Gastroesophageal sphincter (tissue), 4 donors: ENCODE results near the gene YY1. TPM values are rescaled to one million over a fixed set of nuclear protein-coding genes. Genes with fewer than 3 reads are reported as not detected.

Source experiments
- ATAC-seq: fragments of 150-250 bp; one replicate; pipeline ENCODE4 v1.9.1; 2016; ENCODE audit warnings: mild to moderate bottlenecking, moderate library complexity
- H3K27ac ChIP-seq, 4 donors: fragments of 200-600 bp; sonication (generic) in 3 of 4; 1 replicate in 3 of 4; 2 replicates in 1 of 4; pipeline ENCODE4 v1.5.1; 2016 to 2019
- H3K27me3 ChIP-seq: fragments of 200-600 bp; sonication (generic); one replicate; pipeline ENCODE4 v1.5.1; 2019
- H3K36me3 ChIP-seq, 2 donors: fragments of 200-600 bp; sonication (generic); one replicate each; pipeline ENCODE4 v1.5.1; 2019; ENCODE audit warnings: control low read depth in 1 of 2
- H3K4me1 ChIP-seq, 3 donors: fragments of 200-600 bp; sonication (generic); 1 replicate in 2 of 3; 2 replicates in 1 of 3; pipeline ENCODE4 v1.5.1; 2016 to 2019; ENCODE audit warnings: control low read depth in 2 of 3
- H3K4me3 ChIP-seq, 2 donors: fragments of 200-600 bp; sonication (generic); one replicate each; pipeline ENCODE4 v1.5.1; 2019; ENCODE audit warnings: mild to moderate bottlenecking in 1 of 2, moderate library complexity in 1 of 2
- H3K9me3 ChIP-seq, 3 donors: fragments of 200-600 bp; sonication (generic); one replicate each; pipeline ENCODE4 v1.5.1; 2017 to 2019; ENCODE audit warnings: control low read depth in 2 of 3
- EP300 ChIP-seq: sonication (generic); formaldehyde crosslinking; IDR thresholded peaks from one replicate; pipeline ENCODE4 v1.6.1; 2017; ENCODE audit warnings: antibody characterized with exemption, mild to moderate bottlenecking
- POLR2A ChIP-seq, 2 donors: fragments of 450-650 bp; IDR thresholded peaks; one replicate each; pipeline ENCODE4 v1.6.1; 2017; ENCODE audit warnings: antibody characterized with exemption in 2 of 2, mild to moderate bottlenecking in 2 of 2, moderate library complexity in 1 of 2
- POLR2AphosphoS5 ChIP-seq: sonication (generic); formaldehyde crosslinking; IDR thresholded peaks from one replicate; pipeline ENCODE4 v1.6.1; 2017; ENCODE audit warnings: antibody characterized with exemption
- WGBS, 2 donors: methylation state at CpG; one replicate each; pipeline ENCODE4 v1.1.5; 2018; ENCODE audit warnings: low coverage in 1 of 2; 5-methylcytosine and 5-hydroxymethylcytosine counted together
- total RNA-seq, 4 donors: library from RNA; depleted of rRNA; stranded (reverse); fragments of >200 nt; gene quantifications; one replicate each; pipeline ENCODE4 v1.1.0, GENCODE V29; 2016
- TF ChIP-seq, protein P1 (sequence below), 4 experiments: fragments of 200-600 bp in 2 of 4; fragments of 450-650 bp in 2 of 4; sonication (generic) in 1 of 4; IDR thresholded peaks; one replicate each; pipeline ENCODE4 v1.5.1; 2017 to 2019; ENCODE audit warnings: antibody characterized with exemption in 4 of 4, mild to moderate bottlenecking in 2 of 4, moderate library complexity in 2 of 4

YY1 gene
- total RNA-seq, 4 donors from 2014 or later: 55.1 to 76.3 (median 62.5) TPM

DNA sequence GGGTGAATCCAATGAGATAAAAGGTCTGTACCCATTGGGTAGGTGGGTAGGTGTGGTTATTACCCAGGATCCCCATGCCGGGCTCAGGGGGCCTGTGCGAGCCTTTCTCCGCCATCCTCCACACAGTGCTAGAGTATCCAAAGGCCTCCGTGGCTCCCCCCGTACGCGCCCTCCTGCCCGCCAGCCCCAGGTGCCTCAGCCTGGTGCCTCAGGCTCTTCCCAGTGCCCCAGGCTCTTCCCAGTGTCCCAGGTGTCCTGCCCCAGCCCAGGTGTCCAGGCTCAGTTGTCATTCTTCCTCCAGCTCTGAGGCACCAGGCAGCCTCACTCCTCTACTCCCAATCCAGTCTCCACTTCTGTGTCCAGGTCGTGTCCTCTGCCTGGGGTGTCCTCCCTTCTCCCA, 27.6 kb upstream of the YY1 start:
- TF ChIP-seq, protein P1, sequence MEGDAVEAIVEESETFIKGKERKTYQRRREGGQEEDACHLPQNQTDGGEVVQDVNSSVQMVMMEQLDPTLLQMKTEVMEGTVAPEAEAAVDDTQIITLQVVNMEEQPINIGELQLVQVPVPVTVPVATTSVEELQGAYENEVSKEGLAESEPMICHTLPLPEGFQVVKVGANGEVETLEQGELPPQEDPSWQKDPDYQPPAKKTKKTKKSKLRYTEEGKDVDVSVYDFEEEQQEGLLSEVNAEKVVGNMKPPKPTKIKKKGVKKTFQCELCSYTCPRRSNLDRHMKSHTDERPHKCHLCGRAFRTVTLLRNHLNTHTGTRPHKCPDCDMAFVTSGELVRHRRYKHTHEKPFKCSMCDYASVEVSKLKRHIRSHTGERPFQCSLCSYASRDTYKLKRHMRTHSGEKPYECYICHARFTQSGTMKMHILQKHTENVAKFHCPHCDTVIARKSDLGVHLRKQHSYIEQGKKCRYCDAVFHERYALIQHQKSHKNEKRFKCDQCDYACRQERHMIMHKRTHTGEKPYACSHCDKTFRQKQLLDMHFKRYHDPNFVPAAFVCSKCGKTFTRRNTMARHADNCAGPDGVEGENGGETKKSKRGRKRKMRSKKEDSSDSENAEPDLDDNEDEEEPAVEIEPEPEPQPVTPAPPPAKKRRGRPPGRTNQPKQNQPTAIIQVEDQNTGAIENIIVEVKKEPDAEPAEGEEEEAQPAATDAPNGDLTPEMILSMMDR (IDR thresholded peaks at IDR 0.05): no peak
- TF ChIP-seq POLR2AphosphoS5: no peak
- no peak for TF ChIP-seq POLR2A (IDR thresholded peaks at IDR 0.05)
- TF ChIP-seq EP300: no peak
- H3K4me1 ChIP-seq: peaks cover 0 to 21% (median 6%) of the 10 kb centered on the region in 3 donors
- no peaks in the 10 kb centered on the region for H3K36me3 ChIP-seq
- H3K4me3 ChIP-seq: no peak overlapping the region
- H3K9me3 ChIP-seq: no peaks in the 10 kb centered on the region
- ATAC-seq: no peak
- no peak overlapping the region for H3K27ac ChIP-seq
- H3K27me3 ChIP-seq: no peaks in the 10 kb centered on the region
- 80 to 100% methylated on average over 1 of the region's 9 CpGs for WGBS, 2 donors

DNA sequence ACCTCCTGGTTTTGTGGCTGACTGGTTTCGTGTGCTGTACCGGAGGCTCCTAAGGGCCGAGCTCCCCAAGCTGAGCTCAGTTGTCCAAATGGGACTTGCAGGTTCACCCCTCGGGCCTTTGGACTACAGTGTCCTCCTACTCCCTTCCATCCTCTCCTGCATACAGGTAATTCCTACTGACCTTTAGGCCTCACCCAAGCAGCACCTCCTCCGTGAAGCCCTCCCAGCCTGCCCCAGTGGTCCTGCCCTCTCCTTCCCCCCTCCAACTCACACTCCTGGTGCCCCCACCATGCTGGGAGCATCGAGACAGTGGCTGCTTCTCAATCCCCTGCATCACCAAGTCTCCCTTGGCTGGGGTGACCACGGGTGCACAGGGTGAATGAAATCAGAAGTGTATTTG, 27.1 kb upstream of the YY1 start:
- peaks cover 0 to 21% (median 6%) of the 10 kb centered on the region in 3 donors for H3K4me1 ChIP-seq
- WGBS, 2 donors: 80 to 93% methylated on average over 1 to 4 of the region's 7 CpGs
- no peak overlapping the region for H3K4me3 ChIP-seq
- no peaks in the 10 kb centered on the region for H3K27me3 ChIP-seq
- ATAC-seq: no peak
- no peaks in the 10 kb centered on the region for H3K9me3 ChIP-seq
- H3K27ac ChIP-seq: no peak overlapping the region
- no peak for TF ChIP-seq POLR2AphosphoS5
- TF ChIP-seq POLR2A (IDR thresholded peaks at IDR 0.05): no peak
- TF ChIP-seq, protein P1 (IDR thresholded peaks at IDR 0.05): no peak
- TF ChIP-seq EP300: no peak
- H3K36me3 ChIP-seq: no peaks in the 10 kb centered on the region

DNA sequence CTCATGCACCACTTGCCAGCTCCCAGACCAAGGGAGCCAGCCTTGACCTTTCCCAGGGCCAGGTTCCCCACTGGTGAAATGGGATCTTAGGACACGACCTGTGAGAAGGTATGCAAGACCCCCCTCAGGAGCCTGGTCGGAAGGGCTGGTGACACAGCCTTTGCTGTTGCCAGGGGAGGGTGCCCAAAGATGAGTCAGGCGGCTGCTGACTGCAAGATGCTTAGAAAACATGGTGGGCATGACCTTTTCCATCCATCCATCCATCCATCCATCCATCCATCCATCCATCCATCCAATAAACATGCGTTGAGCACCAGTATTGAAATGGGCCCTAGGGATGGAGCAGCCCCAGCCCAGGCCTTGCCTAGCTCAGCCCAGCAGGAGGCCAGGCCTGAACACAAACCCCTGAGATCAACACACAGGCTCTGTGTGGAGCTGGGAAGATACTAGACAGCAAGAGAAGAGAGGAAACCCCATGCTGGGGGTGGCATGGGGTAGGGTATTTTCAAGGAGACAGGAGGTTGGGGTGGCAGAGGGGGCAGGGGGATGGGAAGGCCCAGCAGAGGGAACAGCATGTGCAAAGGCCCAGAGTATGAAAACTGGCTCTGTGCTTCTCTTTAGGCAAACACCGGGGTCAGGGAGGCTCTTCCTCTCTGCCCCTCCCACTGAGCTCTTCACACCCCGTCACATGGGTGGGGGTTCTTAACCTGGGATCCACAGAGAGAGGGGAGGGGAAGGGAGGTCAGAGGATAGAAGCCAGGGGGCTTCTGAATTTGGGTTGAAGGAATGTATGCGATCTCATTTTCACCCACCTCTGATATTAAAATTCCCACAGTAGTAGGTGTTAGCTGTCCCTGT, 26.2 kb upstream of the YY1 start:
- H3K27me3 ChIP-seq: no peaks in the 10 kb centered on the region
- H3K4me3 ChIP-seq: no peak overlapping the region
- TF ChIP-seq POLR2A (IDR thresholded peaks at IDR 0.05) (no peak), EP300 (no peak), POLR2AphosphoS5 (no peak)
- TF ChIP-seq, protein P1 (IDR thresholded peaks at IDR 0.05): no peak
- H3K27ac ChIP-seq: peak overlapping the region in 1 of 4 donors; percentile 98
- no peaks in the 10 kb centered on the region for H3K36me3 ChIP-seq
- WGBS, 2 donors: 80 to 86% methylated on average over 1 to 2 of the region's 7 CpGs
- ATAC-seq: no peak
- H3K9me3 ChIP-seq: no peaks in the 10 kb centered on the region
- H3K4me1 ChIP-seq: peaks cover 0 to 21% (median 6%) of the 10 kb centered on the region in 3 donors

DNA sequence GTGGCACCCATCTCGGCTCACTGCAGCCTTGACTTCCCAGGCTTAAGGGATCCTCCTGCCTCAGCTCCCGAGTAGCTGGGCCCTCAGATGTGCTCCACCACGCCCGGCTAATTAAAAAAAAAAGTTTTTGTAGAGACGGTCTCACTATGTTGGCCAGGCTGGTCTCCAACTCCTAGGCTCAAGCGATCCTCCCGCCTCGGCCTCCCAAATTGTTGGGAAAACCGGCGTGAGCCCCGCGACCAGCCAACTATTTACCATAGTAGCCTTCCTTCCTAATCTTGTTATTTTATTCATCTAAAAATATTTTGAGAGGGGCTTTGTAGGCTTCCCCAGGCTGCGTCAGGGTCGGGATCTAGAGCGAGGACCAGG, 25.4 kb upstream of the YY1 start:
- Histone ChIP-seq H3K27me3 (no peaks in the 10 kb centered on the region), H3K4me3 (peak overlapping the region; percentile 76 to 96), H3K4me1 (peaks cover 0 to 21% (median 6%) of the 10 kb centered on the region in 3 donors), H3K36me3 (no peaks in the 10 kb centered on the region), H3K27ac (peak overlapping the region; percentile 86 to 98 (median 98)), H3K9me3 (no peaks in the 10 kb centered on the region)
- TF ChIP-seq POLR2AphosphoS5 (no peak), POLR2A (IDR thresholded peaks at IDR 0.05) (no peak), EP300 (no peak)
- TF ChIP-seq, protein P1 (IDR thresholded peaks at IDR 0.05): no peak
- WGBS, 2 donors: 53 to 85% methylated on average over 6 to 12 of the region's 15 CpGs
- ATAC-seq: no peak
